ENCODE data around the gene PDZRN4. TPM values are rescaled to one million over a fixed set of nuclear protein-coding genes. Genes with fewer than 3 reads are reported as not detected.

The PDZRN4 gene
- polyA plus RNA-seq, 1 donor from 2014 or later = 46.7 TPM

GRCh38 chr12:41221491-41221890, 33.4 kb downstream of the PDZRN4 start:
- no peaks in the 10 kb centered on the region for H3K9me2 ChIP-seq (ENCODE audit: insufficient read depth, low read length)
- no peaks in the 10 kb centered on the region for H3K36me3 ChIP-seq (ENCODE audit: insufficient read depth, low read length)
- no peak overlapping the region for H3K27ac ChIP-seq (ENCODE audit: low read length)
- no peaks in the 10 kb centered on the region for H4K20me1 ChIP-seq (ENCODE audit: insufficient read depth)
- H3K4me2 ChIP-seq (ENCODE audit: low read length) = no peak overlapping the region
- no peak overlapping the region for H3K9ac ChIP-seq (ENCODE audit: low read length)
- no peak overlapping the region for H2AFZ ChIP-seq (ENCODE audit: low read depth, low read length)
- no peak overlapping the region for H3K4me3 ChIP-seq (ENCODE audit: low read length)
- H3F3A ChIP-seq (ENCODE audit: insufficient read depth, low read length, poor library complexity, severe bottlenecking) = no peaks in the 10 kb centered on the region
- TF ChIP-seq TAF1 (IDR thresholded peaks at IDR 0.05; ENCODE audit: low read depth) (no peak), EZH2 (IDR thresholded peaks at IDR 0.05; ENCODE audit: borderline replicate concordance, insufficient read depth, low read length, poor library complexity, severe bottlenecking) (no peak), CTCF (IDR thresholded peaks at IDR 0.05; ENCODE audit: poor library complexity, severe bottlenecking) (no peak), EP300 (conservative IDR thresholded peaks at IDR 0.05; ENCODE audit: poor library complexity, severe bottlenecking) (no peak), RAD21 (conservative IDR thresholded peaks at IDR 0.05) (no peak), POLR2AphosphoS5 (IDR thresholded peaks at IDR 0.05) (no peak), REST (IDR thresholded peaks at IDR 0.05; ENCODE audit: borderline replicate concordance) (no peak), MXI1 (conservative IDR thresholded peaks at IDR 0.05; ENCODE audit: poor library complexity, severe bottlenecking) (no peak), SMC3 (conservative IDR thresholded peaks at IDR 0.05; ENCODE audit: poor library complexity) (no peak)
- no peaks in the 10 kb centered on the region for H3K79me2 ChIP-seq (replicated peaks; ENCODE audit: insufficient read depth, low read length)
- H3K27me3 ChIP-seq (ENCODE audit: insufficient read depth, low read depth, low read length) = no peaks in the 10 kb centered on the region
- no peaks in the 10 kb centered on the region for H3K9me3 ChIP-seq (ENCODE audit: low read length)

GRCh38 chr12:41223600-41223999, 35.5 kb downstream of the PDZRN4 start:
- Histone ChIP-seq H3F3A (ENCODE audit: insufficient read depth, low read length, poor library complexity, severe bottlenecking) (no peaks in the 10 kb centered on the region), H3K27ac (ENCODE audit: low read length) (no peak overlapping the region), H4K20me1 (ENCODE audit: insufficient read depth) (no peaks in the 10 kb centered on the region), H3K27me3 (ENCODE audit: insufficient read depth, low read depth, low read length) (no peaks in the 10 kb centered on the region), H3K9me2 (ENCODE audit: insufficient read depth, low read length) (no peaks in the 10 kb centered on the region), H3K36me3 (ENCODE audit: insufficient read depth, low read length) (no peaks in the 10 kb centered on the region), H3K4me3 (ENCODE audit: low read length) (no peak overlapping the region), H3K79me2 (replicated peaks; ENCODE audit: insufficient read depth, low read length) (no peaks in the 10 kb centered on the region), H3K9me3 (ENCODE audit: low read length) (no peaks in the 10 kb centered on the region), H3K9ac (ENCODE audit: low read length) (no peak overlapping the region), H3K4me2 (ENCODE audit: low read length) (no peak overlapping the region), H2AFZ (ENCODE audit: low read depth, low read length) (no peak overlapping the region)
- no peak for TF ChIP-seq EP300 (conservative IDR thresholded peaks at IDR 0.05; ENCODE audit: poor library complexity, severe bottlenecking)
- TF ChIP-seq POLR2AphosphoS5 (IDR thresholded peaks at IDR 0.05) = no peak
- TF ChIP-seq REST (IDR thresholded peaks at IDR 0.05; ENCODE audit: borderline replicate concordance) = no peak
- no peak for TF ChIP-seq EZH2 (IDR thresholded peaks at IDR 0.05; ENCODE audit: borderline replicate concordance, insufficient read depth, low read length, poor library complexity, severe bottlenecking)
- no peak for TF ChIP-seq CTCF (IDR thresholded peaks at IDR 0.05; ENCODE audit: poor library complexity, severe bottlenecking)
- no peak for TF ChIP-seq MXI1 (conservative IDR thresholded peaks at IDR 0.05; ENCODE audit: poor library complexity, severe bottlenecking)
- TF ChIP-seq RAD21 (conservative IDR thresholded peaks at IDR 0.05) = no peak
- TF ChIP-seq TAF1 (IDR thresholded peaks at IDR 0.05; ENCODE audit: low read depth) = no peak
- TF ChIP-seq SMC3 (conservative IDR thresholded peaks at IDR 0.05; ENCODE audit: poor library complexity) = no peak
